NCI-H187 (cell line): ENCODE results near the gene ARMC8.

ENCODE experiments used
- DNase-seq, 2 experiments: peaks; one replicate each; lab custom pipeline; 2025; lab: John Stamatoyannopoulos, UW

Gene ARMC8

DNA sequence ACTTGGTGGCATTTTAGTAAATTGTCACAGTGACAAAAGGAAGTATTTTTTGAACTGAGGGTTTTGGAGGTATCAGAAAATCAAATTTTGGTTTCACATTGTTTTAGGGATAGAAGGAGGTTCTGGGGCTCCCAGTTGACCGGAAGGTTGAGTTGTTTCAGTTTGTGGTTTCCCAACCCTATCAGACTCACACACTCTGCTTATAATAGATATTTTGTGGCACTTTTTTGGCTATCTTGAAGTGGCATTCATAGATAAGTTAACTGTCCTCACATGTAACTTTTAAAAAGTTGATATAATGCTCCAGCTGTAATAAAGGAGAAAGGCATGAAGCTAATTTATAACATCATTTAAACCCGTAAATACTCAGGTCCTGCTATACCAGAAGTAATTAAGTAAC lies 12.8 kb downstream of the ARMC8 start:
- DNase-seq: no peak

DNA sequence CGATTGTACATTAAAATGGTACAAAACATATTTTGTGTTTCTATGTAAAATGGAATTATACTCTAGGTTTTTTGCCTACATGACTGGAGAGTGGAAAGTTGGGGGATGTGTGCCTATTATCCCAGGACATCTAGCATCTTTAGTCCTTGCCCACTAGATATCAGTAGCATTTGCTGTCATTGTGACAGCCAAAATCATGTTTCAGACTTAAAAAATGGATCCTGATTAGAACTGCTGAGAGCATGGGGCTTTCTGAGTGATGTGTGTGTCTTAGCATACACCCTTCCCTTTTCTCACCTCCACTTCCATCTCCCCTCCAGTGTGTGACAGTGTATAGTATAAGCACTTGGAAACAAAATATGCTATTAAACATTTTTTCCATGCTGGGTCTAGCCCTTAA lies 13.3 kb downstream of the ARMC8 start:
- no peak for DNase-seq

DNA sequence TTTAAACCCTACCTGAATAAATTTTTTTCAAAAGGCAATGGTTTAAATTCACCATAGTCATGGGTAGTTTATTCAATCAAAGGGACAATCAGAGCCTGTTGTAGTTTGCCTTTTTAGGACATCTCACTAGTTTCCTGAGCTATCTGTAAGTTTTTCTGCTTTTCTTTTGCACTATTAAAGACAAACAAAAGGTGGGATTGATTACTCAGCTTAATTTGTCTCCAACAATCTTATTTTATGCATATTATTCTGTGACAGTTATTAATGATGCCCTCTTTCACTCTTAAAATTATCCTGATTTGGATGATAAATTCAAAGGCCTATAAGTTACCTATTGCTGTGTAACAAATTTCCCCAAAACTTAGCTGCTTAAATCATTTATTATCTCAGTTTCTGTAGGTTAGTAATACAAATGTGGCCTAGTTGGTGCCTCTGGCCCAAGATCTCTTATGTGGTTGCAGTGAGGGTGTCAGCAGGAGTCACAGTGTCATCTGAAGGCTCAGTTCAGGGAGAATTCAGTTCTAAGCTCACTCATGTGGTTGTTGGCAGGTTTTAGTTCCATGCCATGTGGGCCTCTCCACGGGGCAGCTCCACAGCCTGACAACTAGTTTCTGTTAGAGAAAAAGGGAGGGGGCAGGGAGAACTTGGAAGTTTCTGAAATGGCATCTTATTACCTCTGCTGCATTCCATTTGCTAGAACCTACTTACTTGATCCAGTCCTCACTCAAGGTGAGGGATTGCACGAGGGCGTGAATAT lies 16.0 kb downstream of the ARMC8 start:
- no peak for DNase-seq

DNA sequence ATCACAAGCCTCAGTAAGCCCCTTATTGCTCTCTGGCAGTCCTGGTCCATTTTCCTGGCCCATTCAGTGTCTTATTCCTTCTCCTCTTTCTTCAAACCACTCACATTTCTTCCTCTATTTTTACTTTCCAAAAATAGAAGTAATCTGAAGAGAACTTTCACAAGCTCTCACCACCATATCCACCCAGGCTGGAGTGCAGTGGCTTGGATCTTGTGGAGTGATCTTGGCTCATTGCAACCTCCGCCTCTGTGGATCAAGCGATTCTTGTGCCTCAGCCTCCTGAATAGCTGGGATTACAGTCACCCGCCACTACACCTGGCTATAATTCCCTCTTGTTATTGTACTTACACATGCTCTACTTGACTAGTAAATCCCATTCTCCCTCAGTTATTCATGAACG lies 16.8 kb downstream of the ARMC8 start:
- no peak for DNase-seq

DNA sequence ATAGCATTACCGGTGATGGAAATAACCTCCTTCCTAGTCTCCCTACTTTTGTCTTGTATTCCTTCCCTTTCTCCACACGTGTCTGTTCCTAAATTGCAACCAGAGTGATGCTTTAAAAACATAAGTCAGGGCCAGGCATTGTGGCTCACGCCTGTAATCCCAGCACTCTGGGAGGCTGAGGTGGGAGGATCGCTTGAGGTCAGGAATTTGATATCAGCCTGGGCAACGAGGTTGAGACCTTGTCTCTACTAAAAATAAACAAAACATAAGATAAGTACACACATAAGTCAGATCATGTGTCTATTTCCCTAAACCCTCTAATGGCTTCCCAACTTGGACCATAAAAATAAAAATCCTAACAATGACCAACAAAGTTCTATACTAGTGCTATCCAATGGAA lies 18.4 kb downstream of the ARMC8 start:
- DNase-seq: no peak

DNA sequence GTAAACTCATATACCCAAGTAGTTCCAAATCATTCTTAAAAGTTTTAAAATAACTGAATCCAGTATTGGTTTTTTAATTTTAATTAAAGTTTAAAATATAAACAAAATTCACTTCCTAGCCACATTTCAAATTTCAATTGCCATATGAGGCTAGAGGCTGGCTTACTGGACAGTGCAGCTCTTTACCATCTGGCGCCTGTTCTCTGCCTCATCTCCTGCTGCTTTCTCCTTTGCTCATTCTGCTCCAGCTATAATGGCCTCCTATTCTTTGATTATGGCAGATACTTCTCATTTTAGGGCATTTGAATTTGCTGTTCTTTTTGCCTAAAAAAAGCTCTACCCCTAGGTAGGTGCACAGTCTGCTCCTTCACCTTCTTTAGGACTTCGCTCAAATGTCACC lies 19.1 kb downstream of the ARMC8 start:
- DNase-seq: no peak

DNA sequence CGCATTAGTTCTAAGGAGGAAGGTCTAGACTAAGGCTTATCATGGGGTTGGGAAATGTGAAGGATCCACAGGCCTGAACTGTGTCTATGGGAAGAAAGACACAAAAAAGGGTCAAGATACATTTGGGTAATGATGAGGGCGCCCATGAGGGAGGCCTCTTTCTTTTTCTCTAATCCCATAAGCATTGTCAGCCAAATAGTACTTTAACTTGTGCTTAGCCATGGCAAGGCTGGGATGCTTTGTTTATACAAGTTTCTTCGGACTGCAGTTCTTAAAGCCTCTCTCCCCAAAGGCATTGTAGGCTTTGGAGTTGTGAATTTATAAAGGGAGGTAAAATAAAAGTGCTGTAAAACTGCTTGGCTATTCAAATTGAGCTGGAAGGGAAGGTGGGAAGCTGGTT lies 23.4 kb downstream of the ARMC8 start:
- no peak for DNase-seq

DNA sequence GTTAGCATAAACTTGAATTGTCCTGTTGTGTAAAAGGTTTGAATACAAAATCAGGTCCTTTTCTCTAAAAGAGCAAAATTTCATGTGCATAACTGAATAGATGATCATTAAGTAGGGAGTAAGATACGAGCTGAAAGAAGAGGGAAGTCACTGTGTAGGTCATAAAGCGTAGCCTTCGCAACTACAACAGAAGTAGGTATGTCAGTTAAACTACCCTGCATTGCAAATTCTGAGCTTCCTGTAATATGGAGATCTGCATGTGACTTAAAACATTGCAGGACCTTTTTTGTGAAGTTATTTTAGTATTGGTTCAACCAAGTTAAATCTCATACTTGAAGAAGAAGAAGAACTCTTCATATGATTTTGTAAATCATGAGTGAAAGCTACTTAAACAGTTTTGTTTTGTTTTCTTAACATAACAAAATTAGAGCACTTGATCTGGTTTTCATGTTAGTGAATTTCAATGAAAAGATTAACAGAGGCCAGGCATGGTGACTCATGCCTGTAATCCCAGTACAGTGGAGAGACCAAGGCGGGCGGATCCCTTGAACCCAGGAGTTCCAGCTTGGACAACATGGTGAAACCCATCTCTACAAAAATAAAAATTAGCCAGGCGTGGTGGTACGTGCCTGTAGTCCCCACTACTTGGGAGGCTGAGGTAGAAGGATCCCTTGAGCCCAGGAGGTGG lies 26.4 kb downstream of the ARMC8 start:
- DNase-seq: no peak

DNA sequence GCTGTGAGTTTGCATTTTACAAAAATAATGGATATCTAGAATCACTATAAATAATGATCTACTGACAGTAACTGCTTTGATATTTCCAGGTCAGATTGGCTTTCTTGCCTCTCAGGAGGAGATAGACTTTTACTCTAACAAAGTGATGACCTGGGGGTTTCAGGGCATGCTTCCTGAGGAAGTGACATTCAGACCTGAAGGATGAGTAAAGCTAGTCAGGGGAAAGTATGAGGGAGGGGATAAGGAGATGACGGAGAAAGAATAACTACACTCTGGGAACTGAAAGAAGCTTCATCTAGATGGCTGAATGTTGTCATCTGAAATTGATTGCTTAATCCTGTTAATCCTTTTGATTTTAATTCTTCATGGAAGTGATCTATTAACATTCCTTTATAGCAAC lies 32.2 kb downstream of the ARMC8 start:
- no peak for DNase-seq

DNA sequence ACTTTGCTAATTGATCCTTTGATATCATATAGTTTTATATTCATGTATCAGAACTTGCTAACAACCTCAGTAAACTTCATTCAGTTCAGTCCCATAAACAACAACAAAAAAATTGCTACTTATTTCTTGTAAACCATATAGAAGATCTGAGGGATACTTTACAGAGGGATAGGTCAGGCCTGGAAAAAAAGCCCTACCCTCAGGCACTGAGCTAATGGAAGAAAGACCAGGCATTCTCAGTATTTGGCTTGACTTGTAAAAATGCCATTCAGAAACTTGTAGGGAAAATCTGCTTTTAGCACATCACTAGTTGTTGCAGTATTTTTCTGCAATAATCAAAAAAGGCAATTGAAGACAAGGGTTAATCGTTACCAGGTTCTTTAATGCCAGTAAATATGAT lies 33.1 kb downstream of the ARMC8 start:
- no peak for DNase-seq

DNA sequence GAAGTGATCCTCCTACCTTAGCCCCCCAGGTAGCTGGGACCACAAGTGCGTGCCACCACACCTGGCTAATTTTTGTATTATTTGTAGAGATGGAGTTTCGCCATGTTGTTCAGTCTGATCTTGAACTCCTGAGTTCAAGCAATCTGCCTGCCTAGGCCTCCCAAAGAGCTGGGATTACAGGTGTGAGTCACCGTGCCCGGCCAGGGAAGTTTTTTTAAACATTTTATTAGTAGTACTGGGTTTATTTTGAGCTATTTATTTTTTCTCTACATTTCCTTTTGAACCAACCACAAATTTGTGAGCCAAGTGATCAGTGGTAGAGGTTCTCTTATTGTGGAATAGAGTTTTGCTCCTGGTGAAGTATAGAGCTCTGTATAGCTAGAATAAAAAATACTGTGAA lies 33.7 kb downstream of the ARMC8 start:
- DNase-seq: no peak

DNA sequence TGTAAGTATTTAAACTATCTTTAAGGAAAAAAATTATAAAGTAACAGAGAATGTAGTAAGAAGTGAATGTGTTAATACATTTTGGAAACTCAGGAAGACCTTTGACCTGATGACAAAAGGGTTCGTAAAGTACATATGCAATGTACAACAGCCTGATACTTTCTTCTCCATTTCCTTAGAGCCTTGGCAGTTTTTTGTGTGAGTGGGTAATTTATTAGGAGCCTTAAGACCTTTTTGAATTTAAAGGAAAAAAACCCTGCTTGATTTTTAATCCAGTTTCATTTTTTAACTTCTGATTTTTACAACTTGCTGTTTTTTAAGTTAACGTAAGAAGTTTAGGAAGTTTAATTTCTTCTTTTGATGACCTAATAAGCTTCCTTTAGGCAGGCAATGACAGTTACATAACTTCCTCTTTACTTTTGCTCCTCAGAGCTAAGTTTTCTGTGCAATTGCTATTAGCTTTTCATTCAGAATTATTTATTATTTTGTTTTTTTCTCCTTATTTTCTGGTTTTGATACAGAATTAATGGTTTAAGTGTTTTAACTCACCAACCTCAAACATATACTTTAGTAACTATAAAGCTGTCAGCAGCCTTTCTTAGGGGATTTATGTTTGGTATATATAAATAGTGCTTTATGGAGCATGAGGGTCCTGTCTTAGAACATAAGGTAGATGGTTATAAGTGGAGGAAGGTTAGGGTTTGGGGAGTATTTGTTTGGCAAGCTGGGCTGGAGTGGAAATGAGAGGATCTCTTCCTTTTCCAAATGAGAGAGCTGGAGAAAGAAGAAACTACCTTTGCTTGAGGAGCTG lies 35.2 kb downstream of the ARMC8 start:
- DNase-seq: no peak

DNA sequence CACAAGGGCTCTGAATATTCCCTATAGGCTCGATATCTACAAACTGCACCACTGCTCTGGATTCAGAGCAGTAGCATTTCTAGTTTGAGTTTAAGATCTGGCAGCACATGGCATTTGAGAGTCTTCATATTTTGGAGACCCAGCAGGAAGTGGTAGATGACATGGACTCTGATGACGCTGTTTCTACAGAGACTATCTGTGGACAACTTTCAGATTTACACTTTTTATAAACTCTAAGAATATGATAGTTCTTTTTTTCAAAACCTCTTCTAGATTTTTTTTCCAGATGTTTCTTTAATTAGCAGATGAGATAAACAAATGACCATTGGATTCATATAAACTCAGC lies 35.8 kb downstream of the ARMC8 start:
- no peak for DNase-seq

DNA sequence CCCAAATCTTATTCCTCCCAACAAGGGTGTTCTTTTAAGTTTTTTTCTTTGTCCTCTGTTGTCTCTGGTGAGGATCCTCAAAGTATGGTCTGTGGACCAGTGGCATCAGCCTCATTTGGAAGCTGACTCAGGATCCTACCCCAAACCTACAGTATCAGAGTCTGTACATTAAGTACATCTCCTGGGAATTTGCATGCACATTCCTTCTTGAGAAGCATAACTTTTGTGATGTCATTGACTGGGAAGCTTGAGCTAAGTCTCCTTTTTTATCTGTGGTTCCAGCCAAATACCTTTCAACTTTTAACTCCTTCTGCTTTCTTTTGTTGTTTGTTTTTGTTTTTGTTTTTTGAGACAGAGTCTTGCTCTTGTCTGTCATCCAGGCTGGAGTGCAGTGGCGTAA lies 40.5 kb downstream of the ARMC8 start:
- DNase-seq: no peak

DNA sequence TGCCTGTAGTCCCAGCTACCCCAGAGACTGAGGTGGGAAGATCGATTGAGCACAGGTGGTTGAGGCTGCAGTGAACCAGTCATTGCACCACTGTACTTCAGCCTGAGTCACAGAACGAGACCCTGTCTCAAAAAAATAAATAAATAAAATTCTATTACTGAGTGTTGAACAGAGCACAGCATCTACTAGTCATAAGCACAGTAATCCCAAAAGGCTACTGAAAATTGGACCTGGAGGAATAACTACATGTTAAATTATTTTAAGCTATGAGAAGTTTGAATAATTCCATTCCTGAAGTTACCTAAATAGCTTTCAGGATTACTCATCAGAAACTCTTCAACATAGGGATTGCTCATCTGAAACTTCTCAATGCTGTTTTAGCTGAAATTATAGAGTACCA lies 43.4 kb downstream of the ARMC8 start:
- DNase-seq: no peak

DNA sequence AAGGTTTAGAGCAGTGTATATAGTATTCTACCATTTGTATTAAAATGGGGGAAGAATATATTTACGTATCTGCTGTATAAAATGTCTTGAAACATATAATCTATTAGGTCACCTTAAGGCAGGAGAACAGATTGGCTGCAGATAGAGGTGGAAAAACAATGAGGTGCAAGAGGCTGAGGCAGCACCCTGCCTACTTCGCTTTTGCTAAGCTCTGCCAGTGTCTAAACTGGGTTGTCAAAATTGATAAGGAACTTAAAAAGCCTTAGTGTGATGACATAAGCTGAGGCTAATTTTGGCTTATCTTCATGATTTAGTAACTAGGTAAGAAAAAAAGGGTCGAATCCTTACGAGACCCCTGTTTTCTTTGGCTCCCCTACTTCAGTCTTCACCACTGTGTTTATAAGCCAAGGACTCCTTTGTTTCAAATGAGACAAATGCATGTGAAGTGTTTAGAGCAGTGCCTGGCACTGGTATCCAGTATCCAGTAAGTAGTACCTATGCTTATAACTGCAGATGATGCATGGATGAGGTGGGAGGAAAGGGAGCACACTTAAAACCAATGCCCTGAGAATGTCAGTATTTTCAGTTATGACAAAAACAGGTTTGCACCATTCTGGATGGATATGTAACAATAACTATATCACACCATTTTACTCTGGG lies 45.7 kb downstream of the ARMC8 start:
- DNase-seq: no peak

DNA sequence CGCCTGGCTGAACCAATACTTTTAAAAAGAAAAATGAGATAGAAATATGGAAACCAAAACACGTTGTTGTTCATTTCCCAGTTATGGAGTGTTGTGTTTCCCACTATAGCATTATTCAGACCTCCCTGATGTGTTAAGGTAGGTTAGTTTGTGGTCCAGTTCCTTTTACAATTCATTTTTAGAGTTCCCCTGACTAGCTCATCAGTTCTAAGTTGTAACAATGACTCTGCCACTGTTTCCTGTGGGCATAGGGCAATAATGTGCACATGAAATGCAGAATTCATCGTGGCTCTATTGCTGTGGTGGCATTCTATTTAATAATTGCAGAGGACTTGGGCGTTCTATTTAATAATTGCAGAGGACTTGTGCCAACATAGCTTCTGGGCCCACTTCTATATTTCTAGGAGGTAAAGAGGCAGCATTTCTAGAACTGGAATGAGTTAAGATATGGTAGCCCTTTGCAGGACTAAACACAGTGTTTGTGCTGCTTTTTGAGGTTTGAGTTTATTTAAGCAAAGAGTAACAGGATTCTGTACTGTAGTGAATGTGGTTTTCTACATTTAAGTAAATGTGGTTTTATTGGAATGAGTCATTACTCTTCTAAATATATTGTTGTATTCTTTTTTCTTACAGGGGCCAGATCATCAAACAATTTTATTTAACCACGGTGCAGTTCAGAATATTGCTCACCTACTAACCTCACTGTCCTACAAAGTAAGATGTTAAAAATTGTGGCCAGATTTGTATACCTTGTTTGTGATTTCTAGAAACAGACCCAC lies 47.5 kb downstream of the ARMC8 start:
- DNase-seq: no peak

DNA sequence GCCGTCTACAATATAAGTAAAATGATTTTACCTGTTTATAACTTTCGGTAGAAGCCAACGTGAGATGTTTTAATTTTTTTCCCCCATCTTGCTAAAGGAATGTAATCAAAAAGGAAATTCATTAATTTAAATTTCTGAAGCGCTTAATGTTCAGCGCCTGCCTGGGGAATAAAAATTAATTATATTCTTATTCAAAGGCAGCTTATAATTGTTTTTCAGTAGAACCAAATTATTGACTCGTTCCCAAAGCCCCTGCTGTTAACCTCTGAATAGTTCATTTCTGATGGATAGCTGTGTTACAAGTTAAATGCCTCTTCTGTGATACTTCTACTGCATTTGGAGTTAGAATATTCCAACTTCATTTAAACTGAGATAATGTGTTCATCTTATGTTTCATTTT lies 51.6 kb downstream of the ARMC8 start:
- DNase-seq: no peak

DNA sequence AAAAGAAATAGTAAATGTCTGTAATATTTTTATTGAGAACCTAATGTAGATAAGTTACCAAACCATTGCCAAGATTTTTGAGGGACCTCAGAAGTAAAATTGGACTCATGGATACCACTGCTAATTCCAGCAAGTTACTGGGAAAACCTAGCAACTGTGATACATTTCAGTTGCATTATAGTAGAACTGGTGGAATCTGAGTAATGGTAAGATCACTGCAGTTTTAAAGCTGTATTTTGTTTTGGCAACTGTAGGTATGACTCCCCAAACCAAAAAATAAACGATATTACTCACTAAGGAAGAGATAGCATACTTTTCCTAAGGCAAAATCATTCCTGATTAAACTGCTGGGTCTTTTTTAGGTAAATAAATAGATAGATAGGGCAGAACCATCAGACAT lies 54.0 kb downstream of the ARMC8 start:
- DNase-seq: no peak

DNA sequence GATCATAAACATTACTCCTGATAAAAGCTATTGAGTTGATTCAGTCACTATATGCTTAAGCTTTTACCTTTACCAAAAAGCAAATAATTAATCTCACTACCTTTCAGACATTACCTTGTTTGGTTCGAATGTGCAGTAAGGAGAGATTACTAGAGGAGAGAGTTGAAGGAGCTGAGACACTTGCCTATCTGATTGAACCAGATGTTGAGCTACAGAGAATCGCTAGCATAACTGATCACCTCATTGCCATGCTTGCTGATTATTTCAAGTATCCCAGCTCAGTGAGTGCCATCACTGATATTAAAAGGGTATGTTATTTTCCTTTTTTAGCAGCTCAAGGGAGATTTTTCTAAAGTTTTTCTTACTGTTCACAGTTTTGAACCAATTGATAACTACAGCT lies 54.6 kb downstream of the ARMC8 start:
- no peak for DNase-seq

DNA sequence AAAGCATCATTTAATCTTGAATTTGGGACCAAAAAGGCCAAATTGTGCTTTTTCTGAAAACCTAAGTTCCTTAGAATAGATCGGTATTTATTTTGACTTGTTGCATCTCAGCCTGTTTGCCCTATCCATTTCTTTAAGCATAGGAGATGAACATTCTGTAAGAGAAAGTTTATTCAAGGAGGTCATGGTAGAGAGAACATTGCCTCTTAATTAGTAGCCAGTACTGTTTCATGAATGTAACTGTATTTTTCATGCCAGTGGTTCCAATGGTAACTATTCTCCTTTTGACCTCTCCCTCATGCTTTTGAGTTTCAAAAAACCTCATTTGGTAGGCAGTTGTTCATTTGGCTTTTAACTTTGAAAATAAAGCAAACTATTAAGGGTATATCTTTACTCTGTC lies 55.4 kb downstream of the ARMC8 start:
- no peak for DNase-seq

DNA sequence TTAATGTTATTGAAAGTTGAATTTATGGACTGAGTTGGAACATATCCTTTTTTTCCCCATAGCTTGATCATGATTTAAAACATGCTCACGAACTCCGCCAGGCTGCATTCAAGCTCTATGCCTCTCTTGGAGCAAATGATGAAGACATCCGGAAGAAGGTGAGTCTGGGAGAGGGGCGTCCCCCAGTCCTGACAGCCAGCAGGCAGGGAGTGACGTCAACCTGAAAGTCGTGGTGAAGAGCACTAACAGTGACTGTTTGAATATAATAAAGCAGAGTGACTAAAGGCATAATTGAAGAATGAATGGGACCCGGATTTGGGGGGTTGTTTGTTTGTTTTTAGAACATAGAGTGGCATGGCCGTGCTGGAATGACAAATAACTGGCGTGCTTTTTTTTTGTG lies 57.9 kb downstream of the ARMC8 start:
- DNase-seq: no peak
